ENCODE measurements around the gene MAP1S.

Gene MAP1S

GRCh38 chr19:17692566-17692965, 26.7 kb upstream of the MAP1S start:
- WGBS (ENCODE audit: insufficient coverage), result 95% methylated on average over 3 of the region's 4 CpGs
- DNase-seq, result no peak
- Histone ChIP-seq H3K9me3 (ENCODE audit: control extremely low read depth in 1 of 5, control insufficient read depth in 4 of 5, insufficient read depth in 2 of 5, low read depth in 1 of 5, low read length in 4 of 5) (no peaks in the 10 kb centered on the region), H3K4me3 (ENCODE audit: control insufficient read depth in 1 of 7, extremely low read depth in 1 of 7, insufficient read depth in 4 of 7, low read depth in 2 of 7, low read length in 6 of 7) (no peak overlapping the region), H3K4me1 (ENCODE audit: control extremely low read depth in 1 of 4, control insufficient read depth in 4 of 4, insufficient read depth in 4 of 4, low read length in 3 of 4) (peaks cover 0 to 6% (median 2%) of the 10 kb centered on the region in 4 experiments), H3K36me3 (ENCODE audit: control insufficient read depth in 4 of 4, insufficient read depth in 4 of 4, low read length in 3 of 4) (no peaks in the 10 kb centered on the region), H3K27me3 (replicated peaks in 2 of 5; ENCODE audit: control insufficient read depth in 4 of 5, insufficient read depth in 5 of 5, low read length in 4 of 5) (peaks cover 0 to 27% (median 8%) of the 10 kb centered on the region in 5 experiments), H3K27ac (ENCODE audit: insufficient read depth in 1 of 2, low read depth in 1 of 2, low read length in 2 of 2, poor library complexity in 1 of 2, severe bottlenecking in 2 of 2) (no peak overlapping the region)
- POLR2A ChIA-PET, result interaction anchor here (0.6 kb wide), 1 partner anchor 285 kb away, joined by 3 read pairs; no protein-coding TSS in a partner anchor
- CTCF ChIA-PET, result interaction anchor here (1.1 to 1.4 kb wide), 3 partner anchors 10 to 33 kb away, joined by 3 to 6 read pairs (median 4); no protein-coding TSS in a partner anchor

- WGBS (ENCODE audit: insufficient coverage), result no CpG with 5 or more reads among the region's 2 CpGs
- ChIA-PET POLR2A (no interaction called here), CTCF (interaction anchor here (1.1 kb wide), 1 partner anchor 9 kb away, joined by 3 read pairs; no protein-coding TSS in a partner anchor)
- Histone ChIP-seq H3K9me3 (ENCODE audit: control extremely low read depth in 1 of 5, control insufficient read depth in 4 of 5, insufficient read depth in 2 of 5, low read depth in 1 of 5, low read length in 4 of 5) (no peaks in the 10 kb centered on the region), H3K4me1 (ENCODE audit: control extremely low read depth in 1 of 4, control insufficient read depth in 4 of 4, insufficient read depth in 4 of 4, low read length in 3 of 4) (no peaks in the 10 kb centered on the region), H3K36me3 (ENCODE audit: control insufficient read depth in 4 of 4, insufficient read depth in 4 of 4, low read length in 3 of 4) (no peaks in the 10 kb centered on the region), H3K4me3 (ENCODE audit: control insufficient read depth in 1 of 7, extremely low read depth in 1 of 7, insufficient read depth in 4 of 7, low read depth in 2 of 7, low read length in 6 of 7) (no peak overlapping the region), H3K27me3 (replicated peaks in 2 of 5; ENCODE audit: control insufficient read depth in 4 of 5, insufficient read depth in 5 of 5, low read length in 4 of 5) (peaks cover 0 to 15% (median 3%) of the 10 kb centered on the region in 5 experiments), H3K27ac (ENCODE audit: insufficient read depth in 1 of 2, low read depth in 1 of 2, low read length in 2 of 2, poor library complexity in 1 of 2, severe bottlenecking in 2 of 2) (no peak overlapping the region)
- no peak for DNase-seq
Observed at GRCh38 chr19:17695198-17695597, 24.1 kb upstream of the MAP1S start.

- DNase-seq, result peak; percentile 61 to 84 (median 83)
- ChIA-PET POLR2A (interaction anchor here (0.7 kb wide), 1 partner anchor 466 kb away, joined by 3 read pairs; no protein-coding TSS in a partner anchor), CTCF (interaction anchor here (1.0 to 11.3 kb wide), 14 partner anchors 9 to 229 kb away, joined by 3 to 103 read pairs (median 4); partner anchors contain the start of gene CCDC124)
- Histone ChIP-seq H3K4me1 (ENCODE audit: control extremely low read depth in 1 of 4, control insufficient read depth in 4 of 4, insufficient read depth in 4 of 4, low read length in 3 of 4) (peaks cover 0 to 3% (median under 1%) of the 10 kb centered on the region in 4 experiments), H3K27me3 (replicated peaks in 2 of 5; ENCODE audit: control insufficient read depth in 4 of 5, insufficient read depth in 5 of 5, low read length in 4 of 5) (peaks cover 0 to 4% (median 0%) of the 10 kb centered on the region in 5 experiments), H3K27ac (ENCODE audit: insufficient read depth in 1 of 2, low read depth in 1 of 2, low read length in 2 of 2, poor library complexity in 1 of 2, severe bottlenecking in 2 of 2) (no peak overlapping the region), H3K4me3 (ENCODE audit: control insufficient read depth in 1 of 7, extremely low read depth in 1 of 7, insufficient read depth in 4 of 7, low read depth in 2 of 7, low read length in 6 of 7) (no peak overlapping the region), H3K9me3 (ENCODE audit: control extremely low read depth in 1 of 5, control insufficient read depth in 4 of 5, insufficient read depth in 2 of 5, low read depth in 1 of 5, low read length in 4 of 5) (no peaks in the 10 kb centered on the region), H3K36me3 (ENCODE audit: control insufficient read depth in 4 of 4, insufficient read depth in 4 of 4, low read length in 3 of 4) (no peaks in the 10 kb centered on the region)
- whole genome bisulfite sequencing (ENCODE audit: insufficient coverage), result 51% methylated on average over 7 of the region's 11 CpGs
Observed at GRCh38 chr19:17703824-17704463, 15.3 kb upstream of the MAP1S start.

GRCh38 chr19:17706750-17707181, 12.5 kb upstream of the MAP1S start:
- Histone ChIP-seq H3K36me3 (ENCODE audit: control insufficient read depth in 4 of 4, insufficient read depth in 4 of 4, low read length in 3 of 4) (no peaks in the 10 kb centered on the region), H3K9me3 (ENCODE audit: control extremely low read depth in 1 of 5, control insufficient read depth in 4 of 5, insufficient read depth in 2 of 5, low read depth in 1 of 5, low read length in 4 of 5) (no peaks in the 10 kb centered on the region), H3K4me3 (ENCODE audit: control insufficient read depth in 1 of 7, extremely low read depth in 1 of 7, insufficient read depth in 4 of 7, low read depth in 2 of 7, low read length in 6 of 7) (no peak overlapping the region), H3K27me3 (replicated peaks in 2 of 5; ENCODE audit: control insufficient read depth in 4 of 5, insufficient read depth in 5 of 5, low read length in 4 of 5) (no peaks in the 10 kb centered on the region), H3K4me1 (ENCODE audit: control extremely low read depth in 1 of 4, control insufficient read depth in 4 of 4, insufficient read depth in 4 of 4, low read length in 3 of 4) (peaks cover 0 to 3% (median under 1%) of the 10 kb centered on the region in 4 experiments), H3K27ac (ENCODE audit: insufficient read depth in 1 of 2, low read depth in 1 of 2, low read length in 2 of 2, poor library complexity in 1 of 2, severe bottlenecking in 2 of 2) (no peak overlapping the region)
- no peak for DNase-seq
- CTCF ChIA-PET, result interaction anchor here (0.8 to 11.3 kb wide), 7 partner anchors 9 to 152 kb away, joined by 3 to 103 read pairs (median 5); partner anchors contain the start of gene RPL18A
- WGBS (ENCODE audit: insufficient coverage), result 80% methylated on average over 11 of the region's 17 CpGs
- POLR2A ChIA-PET, result no interaction called here

- H3K4me1 ChIP-seq (ENCODE audit: control extremely low read depth in 1 of 4, control insufficient read depth in 4 of 4, insufficient read depth in 4 of 4, low read length in 3 of 4), result peaks cover 0 to 1% (median under 1%) of the 10 kb centered on the region in 4 experiments
- ChIA-PET CTCF (no interaction called here), POLR2A (interaction anchor here (0.6 kb wide), 1 partner anchor 91 kb away, joined by 4 read pairs; no protein-coding TSS in a partner anchor)
- no peaks in the 10 kb centered on the region for H3K27me3 ChIP-seq (replicated peaks in 2 of 5; ENCODE audit: control insufficient read depth in 4 of 5, insufficient read depth in 5 of 5, low read length in 4 of 5)
- no peak for DNase-seq
- no peak overlapping the region for H3K27ac ChIP-seq (ENCODE audit: insufficient read depth in 1 of 2, low read depth in 1 of 2, low read length in 2 of 2, poor library complexity in 1 of 2, severe bottlenecking in 2 of 2)
- 90% methylated on average over 5 of the region's 6 CpGs for WGBS (ENCODE audit: insufficient coverage)
- no peaks in the 10 kb centered on the region for H3K9me3 ChIP-seq (ENCODE audit: control extremely low read depth in 1 of 5, control insufficient read depth in 4 of 5, insufficient read depth in 2 of 5, low read depth in 1 of 5, low read length in 4 of 5)
- H3K36me3 ChIP-seq (ENCODE audit: control insufficient read depth in 4 of 4, insufficient read depth in 4 of 4, low read length in 3 of 4), result no peaks in the 10 kb centered on the region
- H3K4me3 ChIP-seq (ENCODE audit: control insufficient read depth in 1 of 7, extremely low read depth in 1 of 7, insufficient read depth in 4 of 7, low read depth in 2 of 7, low read length in 6 of 7), result no peak overlapping the region
Observed at GRCh38 chr19:17711851-17712250, 7.4 kb upstream of the MAP1S start.

- Histone ChIP-seq H3K4me3 (ENCODE audit: control insufficient read depth in 1 of 7, extremely low read depth in 1 of 7, insufficient read depth in 4 of 7, low read depth in 2 of 7, low read length in 6 of 7) (no peak overlapping the region), H3K27ac (ENCODE audit: insufficient read depth in 1 of 2, low read depth in 1 of 2, low read length in 2 of 2, poor library complexity in 1 of 2, severe bottlenecking in 2 of 2) (no peak overlapping the region), H3K9me3 (ENCODE audit: control extremely low read depth in 1 of 5, control insufficient read depth in 4 of 5, insufficient read depth in 2 of 5, low read depth in 1 of 5, low read length in 4 of 5) (no peaks in the 10 kb centered on the region), H3K4me1 (ENCODE audit: control extremely low read depth in 1 of 4, control insufficient read depth in 4 of 4, insufficient read depth in 4 of 4, low read length in 3 of 4) (peaks cover 2 to 40% (median 36%) of the 10 kb centered on the region in 4 experiments), H3K27me3 (replicated peaks in 2 of 5; ENCODE audit: control insufficient read depth in 4 of 5, insufficient read depth in 5 of 5, low read length in 4 of 5) (no peaks in the 10 kb centered on the region), H3K36me3 (ENCODE audit: control insufficient read depth in 4 of 4, insufficient read depth in 4 of 4, low read length in 3 of 4) (peaks cover 0 to 3% (median 0%) of the 10 kb centered on the region in 4 experiments)
- 94% methylated on average over 2 of the region's 4 CpGs for WGBS (ENCODE audit: insufficient coverage)
- peak in 1 of 3 donors; percentile 31 for DNase-seq
- CTCF ChIA-PET, result interaction anchor here (1.0 to 3.0 kb wide), 5 partner anchors 12 to 50 kb away, joined by 3 to 22 read pairs (median 4); no protein-coding TSS in a partner anchor
- POLR2A ChIA-PET, result interaction anchor here (0.6 to 1.2 kb wide), 3 partner anchors 8 to 46 kb away, joined by 3 read pairs; no protein-coding TSS in a partner anchor
Observed at GRCh38 chr19:17716309-17716929, 2.9 kb upstream of the MAP1S start.

All from common myeloid progenitor, CD34-positive (primary cell).